Right ventricle myocardium superior (tissue), 1 donor: ENCODE measurements around the gene EXPH5. TPM values are rescaled to one million over a fixed set of nuclear protein-coding genes. Genes with fewer than 3 reads are reported as not detected.

ENCODE experiments used
- ATAC-seq: fragments of 200-7000 bp; cut with Tn5 transposase; one replicate; pipeline ENCODE4 v1.9.1; 2020; ENCODE audit warnings: mild to moderate bottlenecking; ENCODE audit not compliant: poor library complexity
- DNase-seq: peaks from one replicate; pipeline ENCODE4 v3.0.0-alpha.2; 2020
- intact Hi-C: fragments of 100-400 bp; cut with DNase I; formaldehyde crosslinking; loops from one replicate; pipeline ENCODE4 v1.11.2; 2022
- total RNA-seq: library from RNA; stranded (reverse); fragmentation: NEBNext Ultra II Directional; extraction: Animal tissue kit (Norgen Biotek cat#: 25700); gene quantifications from one replicate; pipeline ENCODE4 v1.2.1, GENCODE V29; 2021
- donor health status: DM: no; HTN: yes; CAD: no; lungs with severe emphysema.

The EXPH5 gene
- total RNA-seq, 1 donor from 2014 or later, result 2.5 TPM

DNA sequence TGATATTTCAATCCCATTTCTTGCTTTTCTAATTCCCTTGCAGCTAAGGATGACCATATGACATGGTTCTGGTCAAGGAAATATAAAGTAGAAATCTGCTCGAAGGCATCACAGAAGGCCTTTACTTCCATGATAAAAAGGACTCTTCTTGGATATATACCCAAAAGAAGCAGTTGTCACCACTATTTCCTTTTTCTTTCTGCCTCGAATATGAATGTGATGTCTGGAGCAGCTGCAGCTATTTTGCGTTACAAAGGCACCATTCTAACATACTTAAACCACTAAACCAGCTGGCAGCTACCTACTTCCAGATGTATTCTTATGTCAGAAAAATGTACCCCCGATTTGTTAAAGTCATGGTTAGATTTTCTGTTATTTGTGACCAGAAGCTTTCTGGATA, 18.9 kb downstream of the EXPH5 start:
- no peak for ATAC-seq
- DNase-seq, result no peak
- intact Hi-C loops, result no loop called here

DNA sequence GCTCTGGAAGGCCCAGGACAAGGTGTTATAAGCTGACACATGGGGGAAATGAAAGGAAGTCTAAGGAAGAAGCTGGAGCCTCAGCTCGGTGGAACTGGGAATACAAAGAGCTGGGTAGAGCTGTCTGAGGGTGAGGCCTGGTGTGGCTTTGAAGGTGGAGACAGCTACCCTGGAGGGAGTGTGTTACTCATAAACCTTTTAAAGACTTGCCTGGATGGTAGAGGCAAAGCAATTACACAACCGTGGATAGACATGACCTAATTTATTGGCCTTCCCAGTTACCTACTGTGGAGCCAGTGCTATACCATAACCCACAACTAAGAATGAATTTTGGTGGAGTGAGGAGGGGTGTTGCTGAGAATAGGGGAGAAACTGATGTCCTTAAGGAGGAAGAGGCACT, 22.6 kb downstream of the EXPH5 start:
- DNase-seq, result no peak
- no peak for ATAC-seq
- intact Hi-C loops, result no loop called here

DNA sequence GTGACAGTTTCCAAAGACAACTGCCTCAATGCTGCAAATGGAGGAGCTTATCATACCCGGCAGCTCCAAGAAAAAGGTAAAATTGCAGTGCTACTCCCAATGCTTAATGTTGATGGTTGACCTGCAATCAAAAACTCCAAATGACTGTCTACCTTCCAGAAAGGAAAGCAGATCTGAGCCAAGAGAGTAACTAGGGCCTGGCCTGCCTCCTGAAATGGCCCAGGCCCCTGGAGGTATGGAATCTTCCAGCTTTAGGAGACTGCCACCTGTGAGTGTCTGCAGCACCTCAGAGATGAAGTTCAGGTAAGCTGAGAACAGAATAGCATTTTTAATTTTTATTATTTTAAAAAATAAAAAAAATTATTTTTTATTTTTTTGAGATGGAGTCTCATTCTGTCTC, 23.7 kb downstream of the EXPH5 start:
- no peak for DNase-seq
- no peak for ATAC-seq
- intact Hi-C loops, result no loop called here

DNA sequence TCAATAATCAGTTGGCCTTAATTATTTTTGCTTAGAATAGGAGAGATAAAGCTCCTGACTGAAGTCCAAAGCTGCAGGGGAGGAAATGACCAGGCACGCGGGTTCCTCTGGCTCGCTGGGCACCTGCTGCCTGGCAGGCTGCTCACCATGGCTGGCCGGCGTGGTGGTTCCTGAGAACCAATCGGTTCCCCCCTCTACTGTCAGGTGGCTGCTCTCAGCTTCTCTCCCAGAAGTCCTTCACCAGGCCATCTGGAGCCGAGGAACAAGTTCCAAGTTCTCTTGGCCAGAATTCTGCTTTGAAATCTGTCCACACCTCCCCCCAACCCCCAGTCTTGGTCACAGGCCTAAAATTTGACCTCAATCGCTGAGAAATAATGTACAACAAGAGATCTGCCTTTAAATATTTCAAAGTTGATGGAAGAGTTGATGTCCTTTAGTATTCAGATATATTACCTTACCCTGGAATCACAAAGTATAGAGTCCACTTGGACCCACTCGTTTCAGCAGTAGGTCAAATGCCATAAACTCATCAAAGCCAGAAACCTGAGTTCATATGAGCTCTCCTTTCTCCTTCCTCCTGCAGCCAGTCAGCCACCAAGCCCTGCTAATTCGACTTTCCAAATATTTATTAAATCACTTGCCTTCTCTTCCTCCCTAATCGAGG, 25.2 kb downstream of the EXPH5 start:
- ATAC-seq (peak; percentile 74), DNase-seq (no peak)

DNA sequence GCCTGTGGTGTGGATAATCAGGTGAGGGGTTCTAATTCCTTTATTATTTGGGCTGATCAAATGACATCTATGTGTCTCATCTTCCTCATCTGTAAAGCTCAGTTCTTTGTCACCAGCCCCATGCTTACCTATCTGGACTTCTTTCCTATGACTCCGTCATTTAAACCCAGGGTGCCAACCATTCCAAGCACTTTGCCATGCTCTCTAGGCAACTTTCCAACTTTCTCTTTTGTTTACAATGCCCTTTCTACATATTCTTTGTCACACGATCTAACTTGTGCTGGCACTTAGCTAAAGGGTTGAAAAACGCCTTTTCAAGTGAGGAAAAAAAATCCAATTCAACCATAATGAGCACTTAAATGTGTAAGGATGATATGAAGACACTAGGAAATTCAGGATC, 27.9 kb downstream of the EXPH5 start:
- intact Hi-C loops, result no loop called here
- DNase-seq (no peak), ATAC-seq (no peak)

More for the DNA sequence above, 25.2 kb downstream of the EXPH5 start:
- intact Hi-C loops, result no loop called here

DNA sequence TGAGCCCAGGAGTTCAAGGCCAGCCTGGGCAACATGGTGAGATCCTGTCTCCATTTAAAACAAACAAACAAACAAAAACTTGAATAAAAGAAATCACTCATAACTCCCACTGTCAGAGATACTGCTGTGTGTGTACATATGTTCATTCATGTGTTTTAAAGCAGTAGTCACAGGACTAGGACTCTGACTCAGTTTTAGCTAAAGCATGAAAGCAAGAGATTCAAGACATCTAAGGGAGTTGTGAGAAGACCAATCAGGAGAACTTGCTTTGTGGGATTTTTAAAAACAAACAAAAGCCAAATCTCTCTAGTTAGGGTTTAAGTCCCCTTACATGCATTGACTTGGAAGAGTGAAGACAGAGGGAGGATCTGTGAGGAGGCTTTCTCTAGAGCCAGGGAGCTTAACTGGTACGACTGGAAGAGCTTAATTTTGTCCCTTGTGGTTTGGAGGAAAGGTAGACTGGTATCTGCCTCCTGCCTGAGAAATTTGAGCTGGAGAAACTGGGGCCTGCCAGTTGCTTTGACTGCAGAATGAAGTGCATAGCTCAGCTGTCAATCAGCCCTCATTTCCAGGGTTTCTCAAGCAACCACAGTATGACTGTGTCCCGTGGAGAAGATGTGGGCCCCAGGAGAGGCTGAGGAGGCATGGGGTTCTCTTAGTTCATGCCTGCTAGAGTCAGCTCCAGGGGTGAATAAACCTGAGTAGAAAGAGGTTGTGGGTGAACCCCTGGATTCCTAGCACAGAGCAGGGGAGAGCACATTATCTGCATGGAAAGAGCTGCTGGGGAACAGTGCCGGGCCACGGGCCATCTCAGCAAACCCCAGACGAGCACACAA, 30.6 kb downstream of the EXPH5 start:
- intact Hi-C loops, result no loop called here
- ATAC-seq, result no peak
- no peak for DNase-seq

DNA sequence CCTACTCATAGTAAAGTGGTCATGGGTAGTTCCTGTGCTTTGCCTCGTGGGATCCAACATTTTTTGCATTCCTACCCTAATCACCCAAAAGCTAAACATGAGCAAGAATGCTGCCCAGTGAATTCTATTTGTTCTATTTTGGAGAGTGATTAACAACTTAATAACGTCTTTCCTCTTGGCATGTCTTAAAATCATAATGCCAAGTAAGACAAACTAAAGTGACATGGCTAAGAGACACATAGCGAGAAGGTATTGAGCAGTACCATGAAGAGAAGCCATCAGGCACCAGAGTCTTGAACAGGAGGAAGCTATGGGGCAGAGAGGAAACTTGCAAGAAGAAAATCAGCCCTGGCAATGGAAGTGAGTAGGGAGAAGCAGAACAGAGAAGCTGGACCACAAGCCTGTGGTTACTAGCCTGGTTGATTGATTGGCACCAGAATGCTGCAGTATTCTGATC, 32.0 kb downstream of the EXPH5 start:
- DNase-seq, result no peak
- ATAC-seq, result no peak
- intact Hi-C loops, result no loop called here

DNA sequence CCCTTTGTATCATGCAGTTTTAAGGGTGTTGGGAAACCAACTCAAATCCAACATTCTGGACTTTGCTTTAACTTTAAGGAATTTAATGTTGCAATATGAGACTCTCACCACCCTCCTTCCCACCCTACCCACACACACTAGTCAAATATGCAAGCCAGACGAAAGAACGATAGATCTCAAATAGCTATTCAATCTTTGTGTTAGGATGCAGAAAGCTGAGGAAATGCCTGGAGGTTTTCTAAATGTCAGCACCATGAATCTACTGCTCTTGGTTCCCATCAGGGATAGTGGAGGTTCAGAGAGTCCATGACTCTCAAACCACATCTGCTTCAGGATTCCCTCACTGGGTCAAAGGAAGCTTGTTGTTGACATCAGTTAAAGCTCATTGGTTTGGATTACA, 33.7 kb downstream of the EXPH5 start:
- intact Hi-C loops, result no loop called here

DNA sequence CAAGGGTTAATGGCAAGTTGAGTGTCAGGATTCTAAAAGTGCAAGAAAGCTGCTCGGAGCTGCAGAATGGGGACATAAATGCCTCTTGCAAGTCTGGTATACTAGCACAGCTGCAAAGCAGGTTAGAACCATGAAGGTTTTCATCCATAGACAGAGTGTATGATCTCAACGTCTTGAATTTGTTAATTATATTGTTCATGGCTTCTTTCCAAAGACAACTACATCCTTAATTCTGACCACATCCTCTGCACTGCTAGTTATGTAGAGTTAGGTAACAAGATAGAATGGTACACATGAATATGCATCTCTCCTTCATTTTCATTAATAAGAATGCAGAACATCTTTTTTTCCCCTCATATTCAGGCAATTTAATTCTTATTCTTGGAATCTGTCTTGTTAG, 34.2 kb downstream of the EXPH5 start:
- intact Hi-C loops, result no loop called here
- DNase-seq (no peak), ATAC-seq (no peak)

More for the DNA sequence above, 33.7 kb downstream of the EXPH5 start:
- DNase-seq (no peak), ATAC-seq (no peak)

DNA sequence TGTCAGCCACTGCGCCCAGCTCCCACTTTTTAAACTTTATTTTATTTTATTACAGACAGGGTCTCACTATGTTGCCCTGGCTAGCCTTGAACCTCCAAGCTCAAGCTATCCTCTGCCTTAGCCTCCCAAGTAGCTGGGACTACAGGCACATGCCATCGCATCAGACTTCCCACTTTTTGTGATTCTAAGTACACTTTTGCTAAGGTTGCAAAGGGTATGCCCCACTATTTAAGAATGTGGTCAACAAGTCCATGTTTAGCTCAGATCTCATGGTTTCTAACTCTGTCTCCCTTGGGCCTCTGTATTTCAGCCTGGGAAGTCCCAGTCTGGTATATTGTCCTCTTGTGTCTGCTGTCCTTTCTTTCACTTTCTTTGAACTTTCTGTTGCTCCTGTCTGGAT, 35.3 kb downstream of the EXPH5 start:
- intact Hi-C loops, result no loop called here
- ATAC-seq (no peak), DNase-seq (no peak)

DNA sequence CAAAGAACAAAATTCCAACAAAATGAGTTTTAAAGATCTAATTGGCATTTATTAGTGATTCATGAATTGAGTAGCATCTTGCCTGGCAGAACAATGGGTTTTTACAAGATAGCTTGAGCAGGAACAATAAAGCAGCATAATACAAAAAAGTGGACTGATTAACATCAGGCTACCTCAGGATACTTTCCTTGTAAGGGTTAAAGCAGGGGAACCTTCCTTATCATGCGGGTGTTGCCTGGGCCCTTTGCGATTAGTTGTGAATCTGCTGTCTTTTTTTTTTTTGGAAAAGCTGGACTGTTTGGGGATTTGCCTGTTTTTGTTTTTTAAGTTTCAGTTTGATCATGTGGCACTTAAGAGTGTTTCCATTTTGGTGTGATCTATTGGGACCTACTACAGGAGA, 37.5 kb downstream of the EXPH5 start:
- intact Hi-C loops, result no loop called here

DNA sequence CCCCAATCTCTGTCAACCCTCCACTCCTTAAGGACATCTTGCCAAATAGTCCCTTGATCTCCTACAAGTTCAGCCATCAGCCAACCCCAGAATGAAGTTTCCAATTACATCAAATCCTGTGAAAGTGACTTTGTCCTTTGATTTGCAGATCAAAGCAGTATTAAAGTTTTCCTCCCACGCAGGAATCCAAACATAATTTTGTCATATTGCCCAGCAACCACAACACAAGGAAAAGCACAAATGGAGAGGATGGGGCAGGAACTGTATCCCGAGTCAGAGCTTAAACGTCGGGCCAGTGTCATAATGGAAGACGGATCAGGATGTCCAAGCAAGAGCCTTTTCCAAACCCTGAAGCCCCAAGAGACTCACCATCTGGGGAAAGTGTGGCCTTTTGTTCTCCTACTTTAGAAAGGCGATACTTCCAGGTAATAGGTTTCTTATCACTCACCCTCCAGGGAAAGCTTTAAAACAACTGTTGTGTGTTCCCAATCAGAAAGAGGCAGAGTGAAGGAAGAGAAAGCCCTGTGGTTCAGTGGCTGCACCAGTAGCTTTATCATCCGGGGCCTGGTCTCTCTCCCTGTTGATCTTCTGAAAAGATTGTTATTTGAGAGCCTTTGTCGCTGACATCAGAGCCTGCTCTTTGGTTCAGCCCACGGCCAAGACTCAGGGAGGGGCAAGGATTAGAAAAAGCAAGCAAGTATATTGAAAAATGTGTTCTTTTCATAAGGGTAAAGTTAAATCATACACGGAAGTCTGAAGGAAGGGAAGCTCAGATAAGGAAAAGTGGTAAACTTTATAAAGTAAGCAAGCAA, 41.7 kb downstream of the EXPH5 start:
- ATAC-seq (no peak), DNase-seq (no peak)
- intact Hi-C loops, result no loop called here

More for the DNA sequence above, 37.5 kb downstream of the EXPH5 start:
- DNase-seq, result no peak
- no peak for ATAC-seq

DNA sequence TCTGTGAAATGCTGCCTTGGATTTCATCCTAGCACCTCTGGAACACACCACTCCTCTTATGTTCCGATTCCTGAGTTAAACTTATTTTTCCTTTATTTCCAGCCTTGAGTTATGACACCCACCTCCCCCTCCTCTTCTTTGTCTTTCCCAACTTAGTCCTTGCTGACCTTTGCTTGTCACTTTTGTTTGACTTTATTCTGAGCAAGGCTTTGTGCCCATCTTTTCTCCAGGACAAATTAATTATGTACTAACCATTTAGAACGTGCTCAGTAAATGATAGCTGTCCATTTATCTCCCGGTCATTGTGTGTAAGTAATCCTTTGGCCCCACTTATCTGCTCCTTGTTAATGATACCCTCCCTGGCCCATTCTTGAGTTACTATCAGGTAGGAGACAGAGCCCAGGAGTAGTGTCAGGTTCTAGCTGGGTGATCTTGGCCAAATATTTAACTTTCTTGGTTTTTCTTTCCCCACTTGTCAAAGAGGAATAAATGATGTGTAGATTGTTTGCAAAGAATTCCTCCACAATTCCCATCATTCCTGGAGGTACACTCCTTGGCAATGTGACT, 44.2 kb downstream of the EXPH5 start:
- ATAC-seq (no peak), DNase-seq (no peak)
- intact Hi-C loops, result no loop called here

DNA sequence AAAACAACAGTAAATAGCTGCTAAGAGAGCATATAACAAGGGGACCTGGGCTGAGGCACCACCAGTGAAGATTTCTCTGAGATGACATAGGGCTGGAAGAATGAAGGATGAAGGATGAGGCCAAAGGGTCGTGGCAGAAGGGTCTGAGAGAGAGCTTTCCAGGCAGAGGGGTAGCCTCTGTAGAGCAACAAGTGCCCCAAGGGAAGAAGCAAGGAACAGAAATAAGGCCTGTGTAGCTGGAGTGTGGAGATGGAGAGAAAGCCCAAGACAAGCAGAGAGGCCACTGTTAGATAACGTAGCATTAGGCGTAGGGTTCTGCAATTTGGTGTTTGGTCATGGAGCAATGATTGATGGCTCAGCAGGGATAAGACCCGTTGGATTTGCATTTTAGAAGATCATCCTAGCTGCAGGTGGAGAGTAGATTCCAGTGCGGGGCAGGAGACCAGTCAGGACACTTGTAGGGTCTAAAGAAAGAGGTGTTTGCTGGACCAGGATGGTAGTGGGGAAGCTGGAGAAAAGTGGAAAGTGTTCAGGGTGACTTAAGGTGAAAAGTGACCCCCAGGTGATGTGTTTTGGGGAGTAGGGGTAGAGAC, 47.6 kb downstream of the EXPH5 start:
- intact Hi-C loops, result no loop called here
- no peak for DNase-seq
- ATAC-seq, result no peak

DNA sequence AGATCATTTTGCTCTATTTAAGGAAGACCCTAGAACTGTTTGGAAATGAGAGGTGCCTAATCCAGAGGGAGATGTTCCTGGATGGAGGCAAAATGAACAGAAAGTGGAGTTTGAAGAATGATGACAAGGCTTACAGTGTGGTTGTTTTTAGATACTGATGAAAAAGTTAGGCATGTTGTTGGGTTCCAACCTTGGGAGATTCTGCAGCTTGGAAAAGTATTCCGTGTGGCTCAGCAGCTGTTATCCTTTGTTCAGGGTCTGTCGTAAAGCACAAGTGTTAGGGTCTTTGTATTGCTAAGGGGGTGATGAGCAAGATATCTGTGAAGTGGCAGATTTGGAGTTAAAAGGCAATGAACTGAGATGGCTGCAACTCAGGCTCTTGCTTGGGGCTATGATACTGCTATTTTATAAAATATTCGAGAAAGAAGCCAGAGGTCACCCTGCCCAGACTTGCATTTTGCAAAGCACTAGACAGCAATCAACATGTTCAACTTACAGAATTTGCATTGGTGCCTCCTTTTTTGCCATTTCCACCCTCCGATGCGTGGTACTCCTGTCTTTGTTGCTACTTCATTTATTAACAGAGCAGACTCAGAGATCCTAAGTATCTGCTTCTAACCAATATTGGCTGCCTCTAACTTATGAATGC, 50.1 kb downstream of the EXPH5 start:
- DNase-seq, result no peak
- intact Hi-C loops, result no loop called here
- ATAC-seq, result no peak

DNA sequence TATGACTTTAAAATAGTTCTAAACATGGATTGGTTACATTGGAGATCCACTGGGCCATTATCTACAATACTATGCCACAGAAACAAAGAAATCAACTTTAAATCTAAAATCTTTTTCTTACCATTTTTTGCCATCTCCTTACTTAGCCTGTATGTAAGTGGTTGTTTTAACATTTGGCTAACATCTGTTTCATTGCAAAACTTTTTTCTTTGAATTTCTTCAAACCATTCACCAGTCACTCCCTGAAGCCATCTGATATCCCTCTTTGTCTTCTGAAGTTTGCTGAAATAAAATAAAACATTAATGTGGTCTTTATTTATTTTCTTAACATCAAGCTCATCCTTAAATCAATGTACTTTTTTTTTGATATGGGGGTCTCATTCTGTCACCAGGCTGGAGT, 52.0 kb downstream of the EXPH5 start:
- ATAC-seq (no peak), DNase-seq (no peak)
- intact Hi-C loops, result no loop called here

DNA sequence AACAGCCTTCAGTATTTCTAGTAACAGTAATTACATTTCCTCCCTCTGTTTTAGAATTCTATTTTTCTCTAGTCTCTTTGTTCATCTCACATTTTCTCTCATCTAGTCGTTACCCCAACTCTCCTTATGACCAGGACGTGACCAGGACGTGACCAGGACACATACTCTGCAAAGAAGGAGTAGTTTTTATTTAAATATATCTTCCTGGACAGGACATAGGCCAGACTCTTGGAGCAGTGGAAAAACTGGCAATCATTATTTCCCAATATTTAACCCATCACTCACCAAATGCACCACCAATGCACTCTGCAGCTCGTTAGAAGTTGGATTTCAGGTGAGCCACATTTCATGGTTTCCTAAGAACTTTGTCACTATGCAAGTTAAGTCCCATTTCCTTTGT, 55.1 kb downstream of the EXPH5 start:
- ATAC-seq (no peak), DNase-seq (no peak)
- intact Hi-C loops, result no loop called here

DNA sequence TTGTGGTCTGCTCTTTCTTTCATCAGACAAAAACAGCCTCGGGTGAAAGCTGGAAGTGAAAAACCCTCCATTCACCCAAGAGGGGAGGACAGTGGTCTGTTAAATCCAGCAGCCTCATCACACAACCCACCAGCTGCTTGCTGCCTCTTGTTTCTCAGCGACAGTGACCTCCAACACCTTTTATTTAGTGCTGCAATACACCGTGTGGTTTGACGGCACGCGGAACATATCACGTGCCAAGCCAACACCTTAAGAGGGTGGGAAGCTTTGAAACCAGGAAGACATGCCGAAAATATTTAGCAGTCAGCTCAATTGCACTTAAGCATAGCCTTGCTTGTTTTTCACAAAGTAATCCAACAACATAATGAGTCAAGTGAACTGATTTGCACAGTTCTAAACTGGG, 55.5 kb downstream of the EXPH5 start:
- ATAC-seq, result peak; percentile 31
- intact Hi-C loops, result no loop called here
- DNase-seq, result no peak
